A549 treated with CORT108297 at 1 μM for 4 hours (cell line): Measurements from ENCODE around the gene ERF. TPM values are rescaled to one million over a fixed set of nuclear protein-coding genes. Genes with fewer than 3 reads are reported as not detected.

Experiments used
- total RNA-seq: library from RNA; stranded (reverse); fragments of 200-300 nt; extraction: Qiagen RNA extraction; gene quantifications from 5 replicates; pipeline ENCODE4 v1.2.3, GENCODE V29; 2022

ERF gene
- total RNA-seq: 99.5 to 132 TPM (median 132 TPM) in 5 replicates

DNA sequence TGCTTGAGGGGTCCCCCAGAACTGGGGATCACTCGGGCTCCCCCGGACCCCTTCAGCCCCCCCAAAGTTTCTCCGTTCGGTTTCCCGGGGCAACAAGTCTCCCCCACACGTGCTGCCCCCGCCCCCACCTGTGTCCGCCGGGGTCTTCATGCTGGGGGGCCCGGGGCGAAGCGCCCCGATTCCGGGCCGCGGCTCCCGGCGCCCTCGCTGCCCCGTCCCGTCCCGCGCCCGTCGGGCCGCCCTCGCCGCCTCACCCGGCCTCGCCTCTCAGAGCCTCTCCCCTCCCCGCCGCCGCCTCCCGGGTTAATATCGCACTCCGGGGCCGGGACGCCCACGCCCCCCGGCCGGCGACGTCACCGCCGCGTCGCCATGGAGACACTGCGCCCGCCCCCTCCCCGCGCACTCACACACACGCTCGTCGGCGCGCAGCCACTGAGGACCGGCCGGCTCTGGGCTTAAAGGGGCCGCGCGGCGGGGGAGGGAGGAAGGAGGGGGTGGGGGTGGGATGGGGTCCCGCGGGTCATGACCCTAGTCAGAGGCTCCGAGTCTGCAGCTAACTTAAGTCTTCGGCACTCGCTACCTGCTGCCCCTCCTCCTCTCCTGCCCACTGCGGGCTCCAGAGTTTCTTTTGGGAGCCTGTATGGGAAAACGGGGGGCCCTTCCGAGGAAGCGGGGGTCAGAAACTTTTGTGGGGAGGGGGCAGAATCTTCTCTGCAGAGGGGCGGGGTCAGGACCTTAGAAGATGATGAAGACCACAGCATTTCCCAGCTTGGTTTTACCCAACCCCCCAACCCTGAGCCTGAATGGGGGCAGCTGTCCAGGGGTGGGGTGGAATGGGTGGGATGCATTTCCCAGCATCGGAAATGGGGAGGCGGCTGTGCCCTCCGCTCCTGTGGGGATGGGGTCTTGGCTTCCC lies at the start of gene ERF:
ERF (minus strand) TSS at position 279 of the 916 bp plus-strand sequence; CDS start at position 150, 129 bp downstream.

GRCh38 chr19:42301646-42302203 lies 46.8 kb upstream of the ERF start, which contains the start of gene PRR19:
TSS of gene PRR19 (plus strand) at chr19:42302132. CDS start at chr19:42309585, 7,453 bp downstream.

GRCh38 chr19:42268704-42269477 lies 14.0 kb upstream of the ERF start, which contains the start of gene CIC:
TSS of gene CIC (plus strand) at chr19:42269252. CDS start at chr19:42271784, 2,532 bp downstream.

DNA sequence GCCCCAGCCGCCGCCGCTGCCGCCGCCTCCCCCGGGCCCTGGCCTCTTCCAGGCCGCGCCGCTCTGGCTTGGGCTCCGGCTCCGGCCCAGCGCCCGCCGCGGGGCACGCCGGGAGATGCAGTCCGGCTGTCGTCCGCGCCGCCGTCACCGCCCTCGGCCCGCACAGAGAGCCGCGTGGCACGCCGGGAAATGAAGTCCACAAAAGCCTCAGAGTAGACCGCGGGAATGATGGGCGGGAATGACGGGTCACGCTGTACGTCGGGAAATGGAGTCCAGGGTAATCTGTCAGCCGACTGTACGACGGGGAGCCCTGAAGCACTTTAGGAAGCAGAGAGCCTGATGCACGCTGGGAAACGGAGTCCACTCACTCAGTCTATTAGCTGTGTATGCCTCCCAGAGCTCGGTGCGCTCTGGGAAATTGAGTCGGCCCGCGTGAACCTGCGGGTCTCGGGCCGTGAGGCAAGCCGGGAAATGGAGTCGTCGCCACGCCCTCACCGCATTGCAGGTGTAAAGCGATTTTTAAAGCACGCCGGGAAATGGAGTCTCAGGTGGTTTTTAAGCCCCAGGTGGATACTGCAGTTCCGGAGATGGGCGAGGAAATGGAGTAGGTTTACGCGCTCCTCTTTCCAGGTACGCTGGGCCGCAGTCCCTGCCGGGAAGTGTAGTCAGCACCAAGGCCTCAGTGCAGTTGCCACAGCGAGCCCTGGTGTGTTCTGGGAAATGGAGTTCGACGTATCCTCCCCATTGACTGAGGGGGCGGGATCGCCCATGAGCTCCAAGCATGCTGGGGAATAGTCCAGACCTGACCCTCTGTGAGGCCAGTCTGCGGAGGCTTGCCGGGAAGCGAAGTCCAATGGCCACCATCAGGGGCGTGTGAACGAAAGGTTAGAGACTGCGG lies 12.2 kb downstream of the ERF start, which contains the start of gene GSK3A:
GSK3A (minus strand) TSS at position 91 of the 898 bp plus-strand sequence. CDS start 137 bp downstream, outside the sequence.

GRCh38 chr19:42219812-42220750 lies 34.8 kb downstream of the ERF start, which contains the start of gene ZNF526:
TSS of gene ZNF526 (plus strand) at chr19:42220312. CDS start at chr19:42224404, 4,092 bp downstream.

GRCh38 chr19:42217520-42218437 lies 37.1 kb downstream of the ERF start, which contains the start of gene DEDD2:
TSS of gene DEDD2 (minus strand) at chr19:42217677. CDS start at chr19:42217007, 670 bp downstream.

Other genes with a start within 250 kb of the ERF start
- gene GRIK5, start 184.9 kb downstream of the ERF start, total RNA-seq: 0.38 to 0.72 TPM (median 0.58 TPM) in 5 replicates
- gene ZNF574, start 179.0 kb downstream of the ERF start, total RNA-seq: 26.8 to 41.0 TPM (median 37.4 TPM) in 5 replicates
- 0.27 to 0.69 TPM (median 0.58 TPM) in 5 replicates for gene POU2F2, start 122.7 kb downstream of the ERF start, total RNA-seq
- 68.1 to 93.9 TPM (median 85.4 TPM) in 5 replicates for gene DEDD2, start 37.5 kb downstream of the ERF start, total RNA-seq
- 15.4 to 21.1 TPM (median 19.6 TPM) in 5 replicates for gene ZNF526, start 34.8 kb downstream of the ERF start, total RNA-seq
- gene GSK3A, start 12.5 kb downstream of the ERF start, total RNA-seq: 115 to 168 TPM (median 158 TPM) in 5 replicates
- 44.4 to 64.0 TPM (median 60.3 TPM) in 5 replicates for gene CIC, start 14.1 kb upstream of the ERF start, total RNA-seq
- gene PRR19, start 47.0 kb upstream of the ERF start, total RNA-seq: 3.8 to 4.7 TPM (median 4.1 TPM) in 5 replicates
- gene PAFAH1B3, start 47.5 kb upstream of the ERF start, total RNA-seq: 127 to 157 TPM (median 154 TPM) in 5 replicates
- gene TMEM145, start 58.2 kb upstream of the ERF start, total RNA-seq: 2.1 to 4.1 TPM (median 2.8 TPM) in 5 replicates
- 20.9 to 29.9 TPM (median 23.3 TPM) in 5 replicates for gene MEGF8, start 70.5 kb upstream of the ERF start, total RNA-seq
- gene CNFN, start 135.2 kb upstream of the ERF start, total RNA-seq: 39.2 to 54.5 TPM (median 51.7 TPM) in 5 replicates
- 1.5 to 3.1 TPM (median 2.4 TPM) in 5 replicates for gene LIPE, start 172.3 kb upstream of the ERF start, total RNA-seq
- 0.08 to 0.18 TPM in 2 of 5 replicates, not detected in the others for gene CXCL17, start 187.8 kb upstream of the ERF start, total RNA-seq